ENCODE data around the gene TFAP2B.

Gene TFAP2B

DNA sequence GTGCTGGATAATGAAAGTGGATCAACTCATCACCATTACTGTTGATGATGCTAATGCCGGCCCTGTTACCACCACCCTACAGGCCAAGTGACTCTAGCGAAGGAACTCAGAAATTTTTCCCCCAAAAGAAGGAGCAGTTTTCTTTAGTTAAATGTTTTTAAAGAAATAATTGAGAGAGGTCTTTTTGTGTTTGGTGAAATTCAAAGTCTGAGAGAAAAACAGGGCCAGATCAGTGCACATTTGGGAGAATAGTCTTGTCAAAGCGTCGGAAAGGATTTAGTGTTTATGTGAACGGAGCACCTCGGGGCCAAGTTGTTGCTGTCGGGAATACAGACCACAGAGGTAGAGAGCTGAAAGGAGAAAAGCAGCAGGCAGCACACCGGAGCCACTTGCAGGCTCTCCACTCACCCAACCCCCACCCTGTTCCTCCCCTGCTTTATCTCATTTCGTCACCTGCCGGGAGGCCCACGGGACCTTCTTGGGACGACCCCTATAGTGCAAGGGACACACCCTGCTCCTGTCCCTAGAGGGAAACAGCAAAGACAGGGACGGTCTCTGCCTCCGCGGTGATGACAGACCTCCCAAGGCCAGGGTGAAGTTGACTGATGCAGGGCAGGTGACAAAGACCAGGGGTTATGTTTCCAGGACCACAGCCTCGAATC is 6.8 kb downstream of the TFAP2B start:
- DNase-seq (ENCODE audit: low spot score), result no peak

DNA sequence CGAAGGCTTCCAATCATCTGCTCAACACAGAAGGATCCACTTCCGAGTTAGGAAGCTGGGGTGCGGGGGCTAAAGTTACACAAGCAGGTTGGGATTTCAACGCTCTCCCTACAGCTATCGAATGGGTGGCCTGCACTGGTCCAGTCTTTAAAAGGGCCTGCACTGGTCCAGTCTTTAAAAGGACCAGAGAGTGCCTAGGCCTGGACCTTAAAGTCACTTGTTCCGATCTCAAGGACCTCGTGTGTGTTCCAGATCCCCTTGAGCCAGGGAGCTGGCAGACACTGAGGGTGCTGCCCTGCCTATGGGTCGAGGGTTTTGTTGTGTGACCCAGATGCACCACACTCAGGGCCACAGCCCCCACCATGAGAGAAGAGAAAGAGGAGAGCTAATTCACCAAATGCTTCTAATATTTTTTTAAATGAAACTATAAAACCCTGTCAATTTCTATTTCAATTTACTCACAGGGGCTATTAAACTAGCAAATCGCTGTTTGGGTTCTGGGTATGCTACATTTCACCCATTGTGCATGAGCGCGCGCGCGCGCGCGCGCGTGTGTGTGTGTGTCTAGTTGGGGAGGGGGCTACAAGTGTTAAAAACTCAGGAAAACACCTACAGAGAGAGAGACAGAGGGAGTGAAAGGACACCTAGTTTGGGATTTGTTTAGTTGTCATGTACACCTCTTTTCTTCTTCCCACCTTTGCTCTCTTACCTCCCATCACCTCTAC is 7.5 kb downstream of the TFAP2B start:
- DNase-seq (ENCODE audit: low spot score), result no peak

DNA sequence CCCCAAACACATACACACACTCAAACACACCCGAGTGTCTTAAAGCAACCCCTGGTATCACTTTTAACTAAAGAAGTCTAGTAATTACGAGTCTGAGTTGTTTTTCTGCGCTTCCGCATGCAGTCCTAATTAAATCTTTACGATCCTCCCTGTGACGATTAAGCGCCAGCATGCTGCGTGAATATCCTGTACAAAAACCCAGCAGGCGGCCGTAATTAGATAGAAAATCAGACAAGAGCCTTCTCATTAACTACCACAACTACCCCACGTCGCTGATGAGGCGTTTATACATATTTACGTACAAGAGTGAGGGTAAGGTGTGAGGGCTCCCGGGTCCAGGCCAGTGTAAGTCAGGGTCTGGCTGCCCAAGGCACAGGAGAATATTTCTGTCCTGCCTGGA is 8.1 kb downstream of the TFAP2B start:
- no peak for DNase-seq (ENCODE audit: low spot score)

DNA sequence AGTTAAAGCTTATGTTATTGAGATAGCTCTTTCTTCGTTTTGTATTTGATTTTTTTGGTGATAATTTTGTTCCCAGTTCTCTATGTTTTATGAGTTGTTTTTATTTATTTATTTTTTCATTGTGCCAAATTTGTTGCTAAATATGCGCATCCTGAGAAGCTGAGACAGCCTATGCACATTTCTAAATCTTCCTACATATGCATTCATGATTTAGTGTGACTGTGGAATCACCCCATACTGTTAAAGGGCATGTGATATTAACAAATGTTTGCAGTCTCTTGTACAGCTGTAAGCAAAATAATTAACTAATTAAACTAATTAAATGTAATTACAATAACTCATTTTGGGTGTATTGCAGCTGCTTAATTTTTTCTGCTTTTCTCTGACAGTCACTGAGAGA is 10.4 kb downstream of the TFAP2B start:
- no peak for DNase-seq (ENCODE audit: low spot score)

DNA sequence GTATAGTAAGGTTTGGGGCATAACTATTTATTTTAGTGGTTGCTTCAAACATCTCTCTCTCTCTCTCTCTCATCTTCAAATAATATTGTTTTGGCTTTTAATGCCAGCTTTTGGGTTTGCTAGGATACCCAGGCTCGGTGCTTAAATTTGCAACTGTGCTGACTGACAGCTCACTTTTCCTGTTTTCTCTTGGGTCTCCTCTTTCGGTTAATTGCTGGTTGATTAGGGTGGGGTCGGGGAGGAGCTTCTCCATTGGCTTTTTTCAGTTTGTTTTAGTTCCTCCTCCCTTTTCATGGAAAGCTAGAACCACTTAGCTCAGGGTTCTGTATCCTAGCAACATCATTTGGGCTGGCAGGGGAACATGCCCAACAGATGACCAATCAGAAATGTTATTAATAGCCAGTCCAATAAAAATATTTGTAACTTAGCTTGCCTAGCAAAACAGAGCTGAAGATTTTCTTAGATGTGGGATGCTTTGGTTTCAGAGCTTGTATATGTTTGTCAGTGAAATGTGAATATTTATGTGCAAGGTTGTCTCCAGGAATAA is 11.3 kb downstream of the TFAP2B start:
- DNase-seq (ENCODE audit: low spot score), result no peak

DNA sequence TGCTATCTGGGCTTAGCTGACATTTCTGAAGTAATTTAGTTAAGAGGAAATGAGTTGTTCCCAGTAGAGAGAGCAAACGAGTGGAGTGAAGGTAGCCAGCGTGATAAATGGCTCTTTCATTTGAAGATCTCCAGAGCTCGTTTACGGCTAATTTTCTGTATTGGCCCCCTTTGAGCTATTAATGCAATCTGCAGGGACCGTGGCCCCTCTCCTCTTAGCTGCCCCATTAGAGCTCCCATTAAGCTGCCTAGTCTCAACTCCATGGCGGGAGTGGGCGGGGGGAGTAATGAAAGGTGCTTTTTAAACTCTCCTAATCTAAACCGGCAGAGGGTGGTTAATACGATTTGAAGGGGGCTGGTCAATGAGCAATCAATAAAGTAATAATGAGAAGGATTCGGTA is 12.5 kb downstream of the TFAP2B start:
- no peak for DNase-seq (ENCODE audit: low spot score)

DNA sequence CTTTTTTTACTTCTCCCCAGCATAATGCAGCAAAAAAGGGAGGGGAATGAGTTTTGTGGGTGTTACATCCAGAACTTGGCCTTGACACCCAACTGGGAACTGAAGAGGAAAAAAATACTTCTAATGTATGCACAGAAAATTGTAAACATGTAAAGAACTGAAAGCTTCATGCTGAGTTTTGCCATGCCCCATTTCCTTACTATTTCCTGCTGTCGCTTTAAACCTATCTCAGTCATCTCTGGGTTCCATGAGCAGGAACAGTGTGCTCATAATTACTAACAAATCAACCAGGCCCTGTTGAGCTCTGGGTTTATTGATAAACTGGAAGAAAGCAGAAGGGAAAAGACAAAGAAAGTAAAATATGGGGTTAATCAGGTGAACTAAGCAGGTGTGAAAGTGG is 14.2 kb downstream of the TFAP2B start:
- DNase-seq (ENCODE audit: low spot score), result no peak

DNA sequence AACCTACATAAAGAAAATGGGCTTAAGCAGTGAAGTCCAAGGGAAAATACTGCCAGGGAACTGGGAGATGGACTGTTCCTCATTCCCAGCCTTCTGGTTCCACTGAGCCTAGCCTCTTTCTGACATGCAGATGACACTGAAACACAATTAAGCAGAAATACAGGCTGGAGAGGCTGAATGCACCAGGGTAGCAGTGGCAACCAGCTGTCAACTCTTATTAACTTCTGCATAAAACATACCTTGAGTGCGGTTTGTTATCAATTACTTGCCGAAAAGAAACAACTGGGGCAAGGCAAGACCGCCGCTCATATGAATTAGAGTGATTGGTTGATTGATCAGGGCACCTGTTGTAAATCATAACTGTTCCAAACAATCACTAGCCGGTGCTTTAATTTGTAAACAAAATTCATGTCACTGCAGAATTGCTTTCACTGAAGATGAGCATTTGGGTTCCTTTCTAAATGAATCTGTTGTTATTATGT is 16.3 kb downstream of the TFAP2B start:
- no peak for DNase-seq (ENCODE audit: low spot score)

DNA sequence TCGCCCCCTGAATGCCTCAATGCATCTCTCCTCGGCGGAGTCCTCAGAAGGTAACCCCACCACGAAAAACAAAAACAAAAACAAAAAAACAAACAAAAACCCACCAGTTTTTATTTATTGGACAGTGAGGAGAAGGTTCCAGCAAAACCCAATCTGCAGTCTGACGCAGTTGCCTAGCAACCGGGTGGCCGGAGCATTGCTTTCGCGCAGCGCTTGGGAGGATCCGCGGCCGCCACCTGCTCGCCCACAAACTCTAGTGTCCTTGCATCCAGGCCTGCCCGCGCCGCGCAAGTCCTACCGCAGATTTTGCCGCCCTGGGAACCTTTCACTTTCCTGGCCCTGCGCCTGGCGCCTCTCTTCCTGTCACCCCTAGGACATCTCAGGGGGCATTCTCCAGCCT is 17.6 kb downstream of the TFAP2B start:
- no peak for DNase-seq (ENCODE audit: low spot score)

DNA sequence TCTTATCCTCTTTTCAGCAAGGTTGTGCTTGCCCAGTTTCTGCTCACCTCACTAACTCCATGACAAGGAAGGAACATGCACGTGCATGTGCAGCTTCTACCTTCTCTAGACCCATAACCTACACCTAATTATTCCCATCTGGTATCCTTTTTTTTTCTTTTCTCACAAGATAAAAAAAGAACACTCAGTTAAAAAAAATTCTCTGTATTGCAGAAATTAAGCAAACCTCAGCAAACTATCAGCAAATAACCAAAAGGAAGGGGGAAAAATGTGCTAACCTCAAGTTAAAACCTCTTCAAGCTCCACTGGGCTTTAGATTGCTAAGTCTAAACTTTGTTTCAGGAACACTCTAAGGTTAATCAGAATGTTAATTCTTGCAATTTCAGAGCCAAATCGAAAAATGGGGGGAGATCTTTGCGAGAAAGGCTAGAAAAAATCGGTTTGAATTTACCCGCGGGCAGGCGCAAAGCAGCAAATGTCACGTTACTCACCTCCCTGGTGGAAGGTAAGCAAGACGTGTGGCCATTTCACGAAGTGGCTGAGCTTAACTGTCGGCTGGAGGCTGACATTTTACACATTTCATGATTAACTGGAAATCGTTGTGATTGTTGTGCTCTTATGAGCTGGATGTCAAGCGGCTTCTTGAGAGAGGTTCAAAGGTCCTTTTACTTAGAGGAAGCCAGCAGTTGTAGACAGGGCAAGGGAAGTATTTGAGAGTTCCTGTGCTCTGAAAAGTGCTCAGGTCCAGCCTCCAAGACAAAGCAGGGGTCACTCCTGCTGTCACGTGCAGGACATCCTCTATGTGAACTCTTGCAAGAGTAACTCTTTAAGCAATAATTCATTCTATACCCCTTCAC is 19.1 kb downstream of the TFAP2B start:
- no peak for DNase-seq (ENCODE audit: low spot score)

DNA sequence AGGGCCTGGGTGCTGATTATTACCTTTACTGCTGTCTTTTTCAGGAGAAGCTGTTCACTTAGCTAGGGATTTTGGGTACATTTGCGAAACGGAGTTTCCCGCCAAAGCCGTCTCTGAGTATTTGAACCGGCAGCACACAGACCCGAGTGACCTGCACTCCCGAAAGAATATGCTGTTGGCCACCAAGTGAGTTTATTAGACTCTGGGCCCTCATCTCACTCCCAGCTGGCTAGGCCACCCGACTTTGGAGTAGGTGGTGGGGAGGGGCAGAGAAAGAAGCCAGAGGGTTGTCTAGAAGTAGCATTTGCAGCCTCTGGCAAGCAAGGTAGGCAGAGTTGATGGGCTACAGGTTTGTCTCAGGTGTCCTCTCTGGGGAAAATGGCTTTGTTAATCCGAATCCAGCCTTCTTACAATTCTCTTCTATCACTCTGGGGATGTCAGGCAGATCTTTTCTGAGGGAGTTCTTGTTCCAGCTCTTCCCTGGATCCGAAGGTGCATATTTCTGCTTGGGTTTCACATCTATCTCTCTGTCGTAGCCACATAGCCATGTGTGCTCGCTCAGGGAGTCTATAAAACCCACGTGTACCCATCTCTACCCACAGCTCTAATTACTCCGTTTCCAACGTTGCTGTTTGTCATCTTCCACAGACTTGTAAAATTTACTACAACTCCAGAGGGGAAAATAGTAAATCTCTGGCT is 21.6 kb downstream of the TFAP2B start:
- DNase-seq (ENCODE audit: low spot score), result no peak

DNA sequence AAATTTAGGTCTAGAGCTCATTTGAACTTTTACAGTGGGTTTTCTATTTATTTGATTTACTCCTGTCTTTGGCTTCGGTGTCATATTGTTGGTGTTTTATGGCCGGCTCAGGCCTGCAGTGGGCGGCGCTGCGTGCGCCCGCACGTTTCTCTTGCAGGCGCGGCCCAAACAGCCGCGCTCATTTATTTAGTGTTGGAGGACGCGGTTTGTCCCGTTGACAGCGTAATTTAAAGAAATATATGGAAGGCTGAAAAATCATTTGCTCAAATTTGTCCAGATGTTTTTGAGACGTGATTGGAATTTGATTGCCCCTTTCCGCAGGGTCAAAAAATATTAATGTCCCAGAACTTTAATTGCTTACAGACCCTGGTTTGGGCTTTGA is 22.1 kb downstream of the TFAP2B start:
- DNase-seq (ENCODE audit: low spot score), result no peak

DNA sequence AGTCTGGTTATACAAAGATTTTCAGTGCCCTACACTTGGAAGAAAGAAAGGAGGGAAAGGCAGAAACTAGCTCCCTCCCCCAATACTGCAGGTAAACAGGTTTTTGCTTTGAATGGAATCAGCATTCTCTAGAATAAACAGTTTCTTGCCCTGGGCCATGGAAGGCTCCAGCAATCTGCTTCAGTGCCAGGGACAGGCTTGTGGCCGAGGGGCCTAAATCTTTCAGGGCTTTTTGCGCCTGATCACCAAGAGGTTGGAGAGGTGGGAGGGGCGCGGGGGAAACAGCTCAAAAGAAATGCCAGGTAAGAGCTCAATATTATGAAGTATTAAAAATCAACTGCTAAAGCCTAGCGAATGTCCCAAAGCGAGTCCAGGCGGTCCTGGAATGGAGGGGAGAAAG is 23.8 kb downstream of the TFAP2B start:
- DNase-seq (ENCODE audit: low spot score), result no peak

DNA sequence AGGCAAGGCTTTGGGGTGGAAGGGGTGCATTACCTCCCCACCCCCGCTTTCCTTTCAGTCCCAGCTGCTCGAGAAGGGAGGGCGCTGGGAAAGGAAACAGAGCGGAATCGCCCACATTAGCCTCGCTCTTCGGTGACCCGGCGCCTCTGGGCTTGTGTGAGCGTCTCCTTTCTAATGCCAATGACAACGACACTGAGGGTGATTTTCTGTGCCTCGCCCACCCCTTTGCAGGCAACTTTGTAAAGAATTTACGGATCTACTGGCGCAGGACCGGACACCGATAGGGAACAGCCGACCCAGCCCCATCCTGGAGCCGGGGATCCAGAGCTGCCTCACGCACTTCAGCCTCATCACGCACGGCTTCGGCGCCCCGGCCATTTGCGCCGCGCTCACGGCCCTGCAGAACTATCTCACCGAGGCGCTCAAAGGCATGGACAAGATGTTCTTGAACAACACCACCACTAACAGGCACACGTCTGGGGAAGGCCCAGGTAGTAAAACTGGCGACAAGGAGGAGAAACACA is 24.3 kb downstream of the TFAP2B start:
- no peak for DNase-seq (ENCODE audit: low spot score)

DNA sequence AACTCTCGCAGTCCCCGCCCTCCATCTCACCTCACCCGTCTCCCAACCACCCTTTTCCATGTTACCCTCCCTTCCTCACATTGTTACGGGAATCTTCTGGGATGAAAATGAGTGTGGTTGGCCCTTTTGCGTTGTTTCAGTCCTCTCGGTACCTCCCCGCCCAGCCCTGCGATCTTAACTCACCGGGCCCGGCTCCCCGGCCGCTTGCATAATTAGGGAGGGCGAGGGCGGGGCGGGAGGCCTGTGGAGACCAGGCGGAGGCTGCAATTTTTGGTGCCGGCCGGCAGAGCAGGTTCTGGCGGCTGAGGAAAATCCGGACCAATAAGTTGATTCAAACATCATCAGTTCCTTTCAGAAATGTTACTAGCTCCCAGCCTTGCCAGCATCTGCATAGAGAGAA is 25.2 kb downstream of the TFAP2B start:
- DNase-seq (ENCODE audit: low spot score), result no peak

DNA sequence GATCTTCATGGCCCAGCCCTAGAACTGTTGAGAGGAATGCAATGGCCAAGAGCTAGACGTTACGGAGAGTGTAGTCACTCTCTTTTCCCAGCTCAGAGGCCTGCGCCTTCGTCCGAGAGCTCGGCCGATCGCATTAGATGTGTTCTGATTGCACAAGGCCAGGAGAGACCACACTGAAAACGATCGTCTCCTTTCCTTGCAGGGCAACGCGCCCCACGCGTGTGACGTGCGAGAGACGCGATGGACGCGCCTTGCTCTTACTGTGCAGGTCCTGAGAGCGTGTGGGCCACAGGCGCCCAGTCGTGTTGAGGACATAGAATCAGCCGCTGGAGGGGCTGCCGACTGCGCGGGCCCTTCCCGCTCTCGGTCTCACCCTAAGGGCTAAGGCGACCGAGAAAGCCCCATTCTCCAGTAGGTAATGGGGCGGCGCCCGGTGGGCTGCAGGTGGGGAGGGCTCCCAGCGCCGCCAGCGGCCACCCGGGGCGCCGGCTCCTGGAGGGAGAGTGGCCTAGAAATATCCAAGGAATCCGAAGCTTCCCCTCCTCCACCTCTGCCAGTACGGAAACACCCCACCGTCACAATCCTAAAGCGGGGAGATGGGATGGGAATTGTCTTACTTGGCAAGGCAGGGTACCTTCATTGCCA is 26.9 kb downstream of the TFAP2B start:
- no peak for DNase-seq (ENCODE audit: low spot score)

DNA sequence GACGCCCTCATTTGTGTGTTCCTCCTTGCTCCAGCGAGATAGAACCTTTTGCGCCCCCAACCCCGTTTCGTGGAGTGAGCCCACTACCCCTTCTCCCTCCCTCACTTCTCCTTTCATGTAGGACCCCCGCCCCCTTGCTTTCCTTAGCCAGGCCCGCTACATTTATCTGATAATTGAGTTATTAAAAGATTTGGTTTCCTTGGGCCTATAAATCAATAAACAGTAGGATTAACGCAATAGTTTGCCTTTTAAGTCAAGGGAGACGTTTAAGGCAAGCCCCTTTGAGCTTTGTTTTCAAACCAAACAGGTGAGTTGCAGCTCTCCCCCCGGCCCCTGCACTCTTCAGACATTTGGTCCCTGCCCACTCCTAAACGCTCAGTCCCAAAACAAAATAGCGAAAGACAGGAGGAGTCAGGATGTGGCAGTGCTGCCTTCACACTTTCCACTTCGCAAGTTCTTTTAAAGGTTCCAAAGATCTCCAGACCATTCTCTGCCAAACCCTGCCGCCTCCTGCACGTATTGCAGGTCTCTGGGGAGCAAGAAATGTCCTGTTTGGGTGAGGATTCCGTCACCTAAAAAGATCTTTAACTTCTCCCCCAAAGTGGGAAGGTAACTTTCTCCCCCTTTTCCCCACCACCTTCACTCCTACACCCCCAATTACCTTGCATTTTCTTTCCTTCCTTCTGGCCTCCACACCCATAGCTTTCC is 27.6 kb downstream of the TFAP2B start:
- DNase-seq (ENCODE audit: low spot score), result no peak

DNA sequence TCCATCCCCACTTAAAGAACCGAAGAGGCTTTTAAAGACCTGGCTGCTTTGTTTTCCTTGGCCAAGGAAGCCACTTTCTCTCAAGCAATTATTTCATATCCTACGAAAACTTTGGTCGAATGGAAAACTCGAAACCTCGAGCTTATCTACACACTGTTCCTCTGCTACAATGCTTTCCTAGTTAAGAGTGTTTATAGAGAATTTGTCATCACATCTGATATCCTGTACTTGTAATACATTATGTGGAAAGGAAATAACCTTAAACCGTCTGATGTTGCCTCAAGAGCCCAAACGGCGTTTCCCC is 28.1 kb downstream of the TFAP2B start:
- no peak for DNase-seq (ENCODE audit: low spot score)

DNA sequence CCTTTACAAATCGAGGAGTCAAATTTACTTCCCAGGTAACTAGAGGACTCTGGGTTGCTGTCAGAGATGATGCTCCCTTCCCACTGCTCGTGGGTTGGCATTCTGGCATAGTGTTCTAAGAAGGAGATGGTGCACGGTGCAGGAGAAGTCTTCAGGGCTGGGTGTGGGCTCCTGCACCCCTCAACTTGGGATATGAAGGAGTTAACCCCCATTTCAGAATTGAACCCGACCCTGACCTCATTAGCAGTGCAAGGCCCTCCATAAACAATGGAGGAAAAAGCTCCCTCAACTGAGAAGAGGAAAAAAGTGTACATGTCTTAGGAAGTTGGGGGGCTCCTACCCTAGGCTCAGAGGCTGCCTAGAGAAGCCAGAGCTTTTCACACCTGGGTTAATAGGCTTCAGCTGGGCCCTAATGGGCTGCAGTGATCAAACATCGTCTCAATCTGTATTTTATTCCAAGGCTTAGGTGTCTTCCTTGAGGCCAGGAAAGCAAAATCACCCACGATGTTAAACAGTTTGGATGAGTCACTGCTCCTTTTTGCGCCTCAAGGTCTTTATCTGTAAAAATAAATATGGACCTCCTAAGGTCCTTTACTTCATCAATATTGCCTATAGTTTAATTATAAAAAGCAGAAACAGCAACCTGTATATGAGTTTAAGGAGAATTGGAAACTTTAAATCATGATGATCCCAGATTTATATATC is 29.4 kb downstream of the TFAP2B start:
- DNase-seq (ENCODE audit: low spot score), result no peak
